ENCODE results near the gene OR2B2. TPM values are rescaled to one million over a fixed set of nuclear protein-coding genes. Genes with fewer than 3 reads are reported as not detected.

Gene OR2B2
- total RNA-seq, 2 donors from 2014 or later, result not detected

- TF ChIP-seq CTCF (IDR thresholded peaks at IDR 0.05), result no peak
- DNase-seq, result no peak
Observed at GRCh38 chr6:27888566-27888965, 23.6 kb downstream of the OR2B2 start.

GRCh38 chr6:27886073-27886472, 26.1 kb downstream of the OR2B2 start:
- DNase-seq, result no peak
- H3K36me3 ChIP-seq, result no peaks in the 10 kb centered on the region
- H3K9me3 ChIP-seq, result no peaks in the 10 kb centered on the region
- TF ChIP-seq CTCF (IDR thresholded peaks at IDR 0.05), result no peak
- intact Hi-C loops (cut with DNase I), result no loop called here
- no peaks in the 10 kb centered on the region for H3K27me3 ChIP-seq
- no peaks in the 10 kb centered on the region for H3K4me1 ChIP-seq
- H3K9ac ChIP-seq (ENCODE audit: low read depth in 2 of 2, low read length in 2 of 2), result no peak overlapping the region
- H3K4me3 ChIP-seq, result no peak overlapping the region
- no peak overlapping the region for H3K27ac ChIP-seq

More at GRCh38 chr6:27888566-27888965, 23.6 kb downstream of the OR2B2 start:
- H3K27me3 ChIP-seq, result no peaks in the 10 kb centered on the region
- no peaks in the 10 kb centered on the region for H3K4me1 ChIP-seq
- intact Hi-C loops (cut with DNase I), result no loop called here
- no peak overlapping the region for H3K4me3 ChIP-seq
- H3K9me3 ChIP-seq, result no peaks in the 10 kb centered on the region
- no peak overlapping the region for H3K9ac ChIP-seq (ENCODE audit: low read depth in 2 of 2, low read length in 2 of 2)
- H3K27ac ChIP-seq, result no peak overlapping the region
- no peaks in the 10 kb centered on the region for H3K36me3 ChIP-seq

- no peak for TF ChIP-seq CTCF (IDR thresholded peaks at IDR 0.05)
- Histone ChIP-seq H3K4me3 (no peak overlapping the region), H3K27me3 (no peaks in the 10 kb centered on the region), H3K4me1 (no peaks in the 10 kb centered on the region), H3K9ac (ENCODE audit: low read depth in 2 of 2, low read length in 2 of 2) (no peak overlapping the region), H3K9me3 (no peaks in the 10 kb centered on the region), H3K36me3 (no peaks in the 10 kb centered on the region), H3K27ac (no peak overlapping the region)
- intact Hi-C loops (cut with DNase I), result no loop called here
- DNase-seq, result no peak
Observed at GRCh38 chr6:27883136-27883535, 29.1 kb downstream of the OR2B2 start.

- no peaks in the 10 kb centered on the region for H3K27me3 ChIP-seq
- no peak for TF ChIP-seq CTCF (IDR thresholded peaks at IDR 0.05)
- no peak overlapping the region for H3K27ac ChIP-seq
- no peak overlapping the region for H3K9ac ChIP-seq (ENCODE audit: low read depth in 2 of 2, low read length in 2 of 2)
- no peaks in the 10 kb centered on the region for H3K9me3 ChIP-seq
- H3K4me1 ChIP-seq, result no peaks in the 10 kb centered on the region
- no peak overlapping the region for H3K4me3 ChIP-seq
- intact Hi-C loops (cut with DNase I), result no loop called here
- no peaks in the 10 kb centered on the region for H3K36me3 ChIP-seq
- DNase-seq, result no peak
Observed at GRCh38 chr6:27882624-27883023, 29.6 kb downstream of the OR2B2 start.

GRCh38 chr6:27879837-27880236, 32.4 kb downstream of the OR2B2 start:
- Histone ChIP-seq H3K4me1 (no peaks in the 10 kb centered on the region), H3K4me3 (no peak overlapping the region), H3K27ac (no peak overlapping the region), H3K36me3 (no peaks in the 10 kb centered on the region), H3K9me3 (no peaks in the 10 kb centered on the region), H3K9ac (ENCODE audit: low read depth in 2 of 2, low read length in 2 of 2) (no peak overlapping the region), H3K27me3 (no peaks in the 10 kb centered on the region)
- no peak for TF ChIP-seq CTCF (IDR thresholded peaks at IDR 0.05)
- intact Hi-C loops (cut with DNase I), result no loop called here
- DNase-seq, result no peak

- Histone ChIP-seq H3K4me3 (no peak overlapping the region), H3K9ac (ENCODE audit: low read depth in 2 of 2, low read length in 2 of 2) (peak overlapping the region in 1 of 2 donors; percentile 86), H3K4me1 (no peaks in the 10 kb centered on the region), H3K36me3 (no peaks in the 10 kb centered on the region), H3K9me3 (no peaks in the 10 kb centered on the region), H3K27ac (peak overlapping the region; percentile 94), H3K27me3 (no peaks in the 10 kb centered on the region)
- no peak for DNase-seq
- intact Hi-C loops (cut with DNase I), result no loop called here
- TF ChIP-seq CTCF (IDR thresholded peaks at IDR 0.05), result no peak
Observed at GRCh38 chr6:27874016-27874415, 38.2 kb downstream of the OR2B2 start.
